HG03457 (cell line): ENCODE results near the gene INPP5D.
A peak's percentile ranks its signal among the peaks of the same experiment; 100 is the strongest.
"Not testable (repeated sequence)": the region's sequence is repeated elsewhere in the genome, so short reads cannot be mapped to it uniquely, and the experiment has no call there.

Experiments used
- ATAC-seq: cut with Tn5 transposase; IDR thresholded peaks from one replicate; pipeline ENCODE4 v1.9.1; 2021; ENCODE audit warnings: moderate number of reproducible peaks; ENCODE audit not compliant: unreplicated experiment

The INPP5D gene

DNA sequence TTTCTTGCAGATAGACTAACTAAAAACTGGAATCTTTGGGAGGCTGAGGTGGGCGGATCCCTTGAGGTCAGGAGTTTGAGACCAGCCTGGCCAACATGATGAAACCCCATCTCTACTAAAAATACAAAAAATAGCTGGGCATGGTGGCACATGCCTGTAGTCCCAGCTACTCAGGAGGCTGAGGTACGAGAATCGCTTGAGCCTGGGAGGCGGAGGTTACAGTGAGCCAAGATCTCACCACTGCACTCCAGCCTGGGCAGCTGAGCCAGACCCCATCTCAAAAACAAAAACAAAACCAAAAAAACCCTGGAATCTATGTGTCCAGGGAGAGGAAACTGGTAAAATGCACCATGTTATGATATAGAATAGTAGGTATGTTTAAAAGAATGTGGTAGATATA lies 7.6 kb upstream of the INPP5D start:
- not testable (repeated sequence) for ATAC-seq

GRCh38 chr2:233053928-233054784 lies 6.0 kb upstream of the INPP5D start:
- no peak for ATAC-seq

DNA sequence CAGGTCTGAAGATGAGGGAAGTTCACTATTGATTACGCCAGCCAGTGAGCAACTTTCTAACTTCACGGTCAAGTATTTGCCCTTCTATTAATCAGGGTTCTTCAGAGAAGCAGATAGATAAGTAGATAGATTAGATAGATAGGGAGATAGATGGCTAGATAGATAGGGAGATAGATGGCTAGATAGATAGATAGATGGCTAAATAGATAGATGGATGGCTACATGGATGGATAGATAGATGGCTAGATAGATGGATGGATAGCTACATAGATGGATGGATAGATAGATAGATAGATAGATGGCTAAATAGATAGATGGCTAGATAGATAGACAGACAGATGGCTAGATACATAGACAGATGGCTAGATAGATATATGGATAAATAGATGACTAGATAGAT lies 4.8 kb upstream of the INPP5D start:
- ATAC-seq: no peak

GRCh38 chr2:233056961-233057605 lies 3.1 kb upstream of the INPP5D start:
- no peak for ATAC-seq

DNA sequence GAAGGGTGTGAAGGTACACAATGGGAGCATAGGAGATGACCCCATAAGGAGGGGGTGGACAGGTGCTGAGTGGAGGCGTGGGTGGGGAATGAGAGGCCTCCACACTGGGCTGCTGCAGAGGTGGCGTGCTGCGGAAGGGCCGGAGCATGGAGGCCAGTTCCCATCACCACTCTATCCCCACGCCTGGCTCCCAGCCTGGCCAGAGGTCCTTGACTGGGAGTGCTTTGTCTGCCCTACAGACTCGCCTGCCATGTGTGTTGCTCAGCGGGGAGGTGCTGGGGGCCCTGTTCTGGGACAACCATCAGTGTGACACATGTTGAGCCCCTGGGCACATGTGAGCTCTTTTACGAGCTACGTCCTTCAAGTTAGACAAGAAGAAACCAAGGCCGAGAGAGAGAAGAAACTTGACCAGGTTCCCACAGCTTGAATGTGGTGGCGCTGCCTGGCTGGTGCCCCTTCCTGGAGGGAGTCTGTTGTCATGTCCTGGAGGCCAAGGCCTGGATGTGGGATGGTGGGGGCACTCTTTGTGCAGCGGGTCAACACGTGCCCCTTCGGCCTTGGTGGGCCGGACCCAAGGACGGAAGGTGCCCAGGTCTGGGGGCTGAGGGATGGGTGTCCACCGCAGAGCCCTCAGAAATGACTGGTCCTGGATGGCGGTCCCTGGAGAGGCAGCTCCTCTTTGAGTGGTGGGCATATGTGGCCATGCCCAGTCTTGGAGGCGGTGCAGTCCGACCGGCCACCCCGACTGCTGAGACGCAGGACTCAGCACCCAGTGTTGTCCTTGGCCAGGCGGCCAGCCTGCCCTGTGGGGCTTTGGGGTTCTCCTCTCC lies 1.2 kb upstream of the INPP5D start:
- ATAC-seq: no peak

- ATAC-seq: no peak
These were observed 670 bp upstream of the INPP5D start for GRCh38 chr2:233059547-233059796.

GRCh38 chr2:233060501-233060979 lies 398 bp downstream of the INPP5D start:
- ATAC-seq: no peak

DNA sequence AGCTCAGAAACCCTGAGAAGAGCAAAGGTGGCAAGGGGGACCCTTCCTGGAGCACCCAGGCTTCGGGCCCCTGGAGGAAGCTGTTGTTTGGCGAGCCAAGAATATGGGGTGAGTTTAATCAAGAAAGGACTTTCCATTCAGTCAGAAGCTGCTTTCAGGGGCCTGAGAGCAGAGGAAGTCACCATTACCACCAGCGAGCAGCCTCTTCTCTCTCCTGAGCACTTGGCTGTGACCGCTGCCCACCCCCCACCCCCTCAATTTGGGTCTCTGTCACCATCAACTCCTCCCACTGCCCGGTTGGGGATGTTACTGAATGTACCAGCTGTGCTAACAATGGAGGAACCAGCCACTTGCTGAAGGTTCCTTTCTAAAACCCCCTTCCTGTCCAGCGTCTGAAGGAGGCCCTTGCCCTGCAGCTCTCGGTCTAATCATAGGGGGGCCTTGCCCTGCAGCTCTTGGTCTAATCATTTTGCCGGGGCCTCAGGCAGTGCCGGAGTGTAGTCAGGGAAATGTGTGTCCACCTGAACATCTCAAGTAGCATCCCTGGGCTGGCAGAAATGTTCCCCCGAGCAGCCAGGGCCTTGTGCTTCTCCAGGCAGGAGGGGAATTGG lies 943 bp downstream of the INPP5D start:
- no peak for ATAC-seq

- ATAC-seq: no peak
These were observed 1.7 kb downstream of the INPP5D start for GRCh38 chr2:233061591-233062450.

DNA sequence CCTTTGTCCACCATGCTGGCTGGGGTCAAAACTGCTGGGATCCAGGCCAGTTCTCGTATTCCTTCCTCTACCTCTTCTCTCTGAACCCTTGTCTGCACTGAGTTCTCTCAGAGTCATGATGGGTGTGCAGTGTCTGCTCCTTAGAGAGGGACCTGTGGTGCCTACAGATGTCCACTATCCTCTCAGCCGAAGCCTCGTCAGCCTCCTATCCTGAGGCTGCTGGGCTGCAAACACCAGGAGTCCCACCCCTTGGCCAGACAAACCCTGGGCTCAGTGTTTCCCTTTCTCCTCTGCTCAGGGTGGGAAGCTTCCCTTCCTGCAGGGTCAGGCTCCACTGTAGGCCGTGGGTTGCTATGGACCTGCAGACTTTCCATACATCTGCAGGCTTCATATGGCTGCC lies 2.3 kb downstream of the INPP5D start:
- no peak for ATAC-seq

DNA sequence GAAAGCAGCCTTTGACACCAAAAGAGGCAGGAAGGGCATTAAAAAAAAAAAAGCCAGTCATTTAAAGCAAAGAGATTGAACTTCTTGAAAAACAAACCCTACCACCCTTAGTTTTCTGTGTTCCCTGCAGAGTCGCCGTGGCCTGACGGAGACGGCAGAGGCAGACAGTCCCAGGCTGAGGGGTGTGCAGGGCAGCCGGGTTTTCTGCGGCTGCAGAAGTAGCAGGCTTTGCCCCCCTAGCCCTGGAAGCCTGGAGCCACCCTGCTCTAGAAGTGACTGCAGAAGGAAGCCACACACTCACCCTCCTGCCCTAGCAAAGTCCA lies 2.8 kb downstream of the INPP5D start:
- ATAC-seq: no peak

- ATAC-seq: peak; percentile 29
These were observed 3.3 kb downstream of the INPP5D start for GRCh38 chr2:233063269-233063975.

- ATAC-seq: no peak
These were observed 3.9 kb downstream of the INPP5D start for GRCh38 chr2:233063976-233064411.

DNA sequence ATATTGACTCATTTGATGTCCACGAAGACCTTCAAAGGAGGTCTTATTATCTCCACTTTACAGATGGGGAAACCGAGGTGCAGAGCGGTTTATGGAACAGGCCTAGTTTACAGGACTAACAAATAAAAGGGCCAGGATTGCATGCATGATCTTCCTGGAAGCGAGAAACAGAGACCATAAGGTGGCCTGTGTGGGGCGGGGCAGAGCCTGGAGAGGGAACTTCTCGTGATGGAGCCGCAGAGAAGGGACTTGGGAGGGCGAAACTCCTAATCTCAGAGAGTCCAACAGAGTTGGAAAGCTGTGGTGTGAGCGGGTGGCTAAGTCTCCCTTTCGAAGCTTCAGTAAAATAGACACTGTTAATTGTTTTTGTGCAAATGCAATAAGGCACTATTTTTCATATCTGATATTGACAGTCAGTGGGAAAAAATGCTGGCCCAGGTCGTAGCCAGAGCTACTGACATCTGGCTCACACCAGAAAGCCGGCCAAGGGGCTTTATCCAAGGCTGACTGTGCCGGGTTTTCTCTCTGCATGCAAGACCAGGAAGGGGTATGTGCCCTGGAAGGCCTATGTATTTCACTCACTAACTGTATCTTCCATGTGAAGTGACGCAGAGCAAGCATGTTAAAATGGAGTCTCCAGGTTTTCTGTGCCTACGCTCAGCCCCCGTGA lies 4.5 kb downstream of the INPP5D start:
- ATAC-seq: no peak

GRCh38 chr2:233065200-233065589 lies 5.1 kb downstream of the INPP5D start:
- ATAC-seq: not testable (repeated sequence)

GRCh38 chr2:233065954-233066470 lies 5.9 kb downstream of the INPP5D start:
- no peak for ATAC-seq

DNA sequence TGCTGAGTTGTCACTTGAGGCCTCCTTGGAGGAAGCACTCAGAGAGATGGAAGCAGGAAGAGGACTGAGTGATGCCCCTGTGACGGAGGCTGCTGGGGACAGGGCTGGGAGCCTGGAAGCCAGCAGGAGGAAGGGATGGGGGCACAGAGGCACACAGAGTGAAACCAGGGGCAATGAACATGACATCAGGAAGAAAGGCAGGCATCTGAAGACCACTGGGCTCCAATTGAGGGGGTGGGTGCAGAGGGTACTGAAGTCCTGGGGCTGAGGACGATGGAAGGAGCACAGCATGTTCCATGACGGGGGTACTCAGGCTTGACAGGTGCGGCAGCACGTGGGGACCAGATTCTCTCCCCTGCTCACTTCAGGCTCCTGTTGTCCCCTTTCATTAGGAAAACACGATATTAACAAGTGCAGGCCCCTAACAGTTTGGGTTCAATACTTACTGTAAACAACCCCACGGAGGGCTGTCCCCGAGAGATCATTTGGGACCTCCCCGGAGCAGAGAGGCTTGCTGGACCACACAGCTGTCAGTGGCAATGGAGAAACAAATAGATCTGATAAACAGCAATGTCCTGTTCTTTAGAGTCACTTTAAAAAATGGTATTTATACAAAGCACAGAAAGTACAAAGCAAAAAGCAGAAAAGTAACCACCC lies 8.7 kb downstream of the INPP5D start:
- ATAC-seq: no peak

DNA sequence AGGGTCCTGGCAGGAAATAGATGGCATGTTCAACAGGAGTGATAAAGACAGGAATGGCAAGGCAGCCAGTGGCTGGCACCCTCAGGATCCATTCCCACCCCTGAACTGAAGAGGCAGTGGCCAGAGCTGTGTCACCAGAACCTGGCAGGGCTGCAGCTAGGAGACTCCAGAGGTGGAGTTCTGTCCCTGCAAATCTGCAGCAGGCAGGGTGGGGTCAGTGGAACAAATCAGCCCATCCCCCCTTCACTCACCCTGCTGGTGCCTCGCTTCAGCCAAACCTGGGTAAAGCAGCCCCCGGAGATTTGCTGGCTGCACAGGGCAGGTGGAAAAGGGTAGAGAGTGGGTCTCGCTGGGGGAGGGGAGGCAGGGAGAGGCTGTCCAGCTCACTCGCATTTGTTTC lies 12.7 kb downstream of the INPP5D start:
- no peak for ATAC-seq

DNA sequence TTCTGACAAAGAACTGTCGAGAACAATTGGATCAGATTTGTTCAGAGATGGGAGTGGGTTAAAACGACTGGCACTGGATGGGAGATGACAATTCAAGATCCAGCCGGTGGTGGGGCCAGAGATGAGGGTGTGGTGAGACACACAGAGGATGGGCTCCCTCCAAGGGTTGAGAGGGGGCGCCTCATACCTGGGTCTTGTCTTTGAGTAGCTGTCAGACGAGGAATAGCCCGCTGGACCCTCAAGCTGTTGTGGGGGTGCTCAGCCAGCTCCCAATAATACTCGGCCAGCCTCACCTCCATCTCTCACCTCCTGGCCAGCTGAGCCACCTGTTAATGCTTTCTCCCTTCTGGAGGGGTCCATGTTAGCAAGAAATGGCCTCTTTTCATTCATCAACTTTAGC lies 14.0 kb downstream of the INPP5D start:
- no peak for ATAC-seq
